ENCODE measurements around the gene CAMTA1.
"Not testable (repeated sequence)": the region's sequence is repeated elsewhere in the genome, so short reads cannot be mapped to it uniquely, and the experiment has no call there.

CAMTA1 gene

GRCh38 chr1:7409278-7409677 is 624.0 kb downstream of the CAMTA1 start:
- DNase-seq (ENCODE audit: low spot score), result no peak

GRCh38 chr1:7410156-7410555 is 624.9 kb downstream of the CAMTA1 start:
- DNase-seq (ENCODE audit: low spot score), result no peak

- not testable (repeated sequence) for DNase-seq (ENCODE audit: low spot score)
Measured at GRCh38 chr1:7417618-7418017, 632.4 kb downstream of the CAMTA1 start.

GRCh38 chr1:7418442-7419080 is 633.3 kb downstream of the CAMTA1 start:
- DNase-seq (ENCODE audit: low spot score), result no peak

GRCh38 chr1:7420098-7420445 is 634.8 kb downstream of the CAMTA1 start:
- no peak for DNase-seq (ENCODE audit: low spot score)

- DNase-seq (ENCODE audit: low spot score), result no peak
Measured at GRCh38 chr1:7420470-7421100, 635.3 kb downstream of the CAMTA1 start.

- DNase-seq (ENCODE audit: low spot score), result no peak
Measured at GRCh38 chr1:7421471-7422075, 636.3 kb downstream of the CAMTA1 start.

GRCh38 chr1:7422081-7422480 is 636.8 kb downstream of the CAMTA1 start:
- DNase-seq (ENCODE audit: low spot score), result no peak

- no peak for DNase-seq (ENCODE audit: low spot score)
Measured at GRCh38 chr1:7422561-7422960, 637.3 kb downstream of the CAMTA1 start.

- DNase-seq (ENCODE audit: low spot score), result no peak
Measured at GRCh38 chr1:7422966-7423365, 637.7 kb downstream of the CAMTA1 start.

- no peak for DNase-seq (ENCODE audit: low spot score)
Measured at GRCh38 chr1:7424352-7424890, 639.2 kb downstream of the CAMTA1 start.

- DNase-seq (ENCODE audit: low spot score), result no peak
Measured at GRCh38 chr1:7425229-7425628, 640.0 kb downstream of the CAMTA1 start.

GRCh38 chr1:7425771-7426170 is 640.5 kb downstream of the CAMTA1 start:
- DNase-seq (ENCODE audit: low spot score), result no peak

GRCh38 chr1:7426780-7427604 is 641.7 kb downstream of the CAMTA1 start:
- no peak for DNase-seq (ENCODE audit: low spot score)

- DNase-seq (ENCODE audit: low spot score), result no peak
Measured at GRCh38 chr1:7427605-7428300, 642.5 kb downstream of the CAMTA1 start.

GRCh38 chr1:7429290-7429689 is 644.0 kb downstream of the CAMTA1 start:
- no peak for DNase-seq (ENCODE audit: low spot score)

- DNase-seq (ENCODE audit: low spot score), result no peak
Measured at GRCh38 chr1:7430047-7430608, 644.9 kb downstream of the CAMTA1 start.

- no peak for DNase-seq (ENCODE audit: low spot score)
Measured at GRCh38 chr1:7430691-7431090, 645.4 kb downstream of the CAMTA1 start.

- DNase-seq (ENCODE audit: low spot score), result no peak
Measured at GRCh38 chr1:7432102-7432899, 647.0 kb downstream of the CAMTA1 start.

GRCh38 chr1:7432900-7433380 is 647.7 kb downstream of the CAMTA1 start:
- DNase-seq (ENCODE audit: low spot score), result no peak

- DNase-seq (ENCODE audit: low spot score), result no peak
Measured at GRCh38 chr1:7434566-7434965, 649.3 kb downstream of the CAMTA1 start.

All from Ammon's horn (tissue), 1 donor.